Panc1 (cell line): ENCODE measurements around the gene OTULIN.

Experiments used
- POLR2AphosphoS5 ChIP-seq: IDR thresholded peaks from 2 replicates; pipeline ENCODE4 v1.6.1; 2012; ENCODE audit warnings: mild to moderate bottlenecking, low read depth, low read length, moderate library complexity
- REST ChIP-seq, 2 experiments: IDR thresholded peaks; 2 replicates each; pipeline ENCODE4 v1.6.1; 2011 to 2012; ENCODE audit warnings: low read depth in 2 of 2, control low read depth in 1 of 2, low read length in 1 of 2, mild to moderate bottlenecking in 1 of 2, moderate library complexity in 1 of 2; ENCODE audit not compliant: insufficient read depth in 1 of 2
- TF ChIP-seq, protein P1 (sequence below): fragments of 450-650 bp; IDR thresholded peaks from 2 replicates; pipeline ENCODE4 v1.5.1; 2017; ENCODE audit warnings: mild to moderate bottlenecking

DNA sequence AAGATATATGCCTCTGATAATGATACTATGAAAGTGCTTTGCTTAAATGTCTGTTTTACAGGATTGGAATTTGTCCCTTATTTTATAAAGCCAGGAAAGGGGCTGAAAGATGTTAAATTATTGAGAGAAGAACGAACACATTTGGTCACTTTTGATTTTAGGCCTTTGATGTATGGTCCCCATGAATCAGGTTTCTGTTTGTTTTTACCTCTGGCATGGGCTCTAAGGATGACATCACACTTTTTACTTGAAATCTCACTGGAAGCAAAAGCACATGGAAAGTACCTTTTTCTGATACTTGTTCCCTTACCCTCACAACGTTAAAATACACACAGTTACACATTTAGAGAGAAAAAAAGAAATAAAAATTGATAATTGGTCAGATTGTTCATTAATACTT is 6.9 kb downstream of the OTULIN start:
- TF ChIP-seq REST (IDR thresholded peaks at IDR 0.05; ENCODE audit: insufficient read depth in 1 of 2, low read depth in 2 of 2, low read length in 1 of 2) (no peak), POLR2AphosphoS5 (no peak)
- TF ChIP-seq, protein P1, sequence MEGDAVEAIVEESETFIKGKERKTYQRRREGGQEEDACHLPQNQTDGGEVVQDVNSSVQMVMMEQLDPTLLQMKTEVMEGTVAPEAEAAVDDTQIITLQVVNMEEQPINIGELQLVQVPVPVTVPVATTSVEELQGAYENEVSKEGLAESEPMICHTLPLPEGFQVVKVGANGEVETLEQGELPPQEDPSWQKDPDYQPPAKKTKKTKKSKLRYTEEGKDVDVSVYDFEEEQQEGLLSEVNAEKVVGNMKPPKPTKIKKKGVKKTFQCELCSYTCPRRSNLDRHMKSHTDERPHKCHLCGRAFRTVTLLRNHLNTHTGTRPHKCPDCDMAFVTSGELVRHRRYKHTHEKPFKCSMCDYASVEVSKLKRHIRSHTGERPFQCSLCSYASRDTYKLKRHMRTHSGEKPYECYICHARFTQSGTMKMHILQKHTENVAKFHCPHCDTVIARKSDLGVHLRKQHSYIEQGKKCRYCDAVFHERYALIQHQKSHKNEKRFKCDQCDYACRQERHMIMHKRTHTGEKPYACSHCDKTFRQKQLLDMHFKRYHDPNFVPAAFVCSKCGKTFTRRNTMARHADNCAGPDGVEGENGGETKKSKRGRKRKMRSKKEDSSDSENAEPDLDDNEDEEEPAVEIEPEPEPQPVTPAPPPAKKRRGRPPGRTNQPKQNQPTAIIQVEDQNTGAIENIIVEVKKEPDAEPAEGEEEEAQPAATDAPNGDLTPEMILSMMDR, result no peak
